Hypothalamus (tissue), 51 donors: ENCODE measurements around the gene RPGRIP1L.

Experiments
- DNase-seq, 51 donors: peaks; one replicate each; lab custom pipeline; 2025; lab: John Stamatoyannopoulos, UW

RPGRIP1L gene

DNA sequence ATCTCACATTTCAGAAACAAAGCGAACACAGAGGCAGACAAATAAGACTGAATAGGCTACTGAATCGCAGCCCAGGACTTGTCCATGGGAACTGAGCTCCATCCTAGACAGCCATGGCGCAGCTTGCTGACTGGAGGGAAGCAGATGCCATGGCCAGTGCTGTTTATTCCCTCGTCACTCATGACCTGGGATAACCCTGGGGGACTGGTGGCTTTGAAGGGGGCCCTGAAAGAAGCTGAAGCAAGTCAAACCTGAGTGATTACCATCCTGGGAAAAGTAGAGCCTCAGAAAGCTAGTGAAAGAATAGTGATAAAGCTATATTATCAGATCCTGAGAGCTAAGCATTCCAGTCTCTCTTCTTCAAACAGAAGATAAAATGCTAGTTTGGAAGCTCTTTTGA lies 94.1 kb downstream of the RPGRIP1L start:
- no peak for DNase-seq

DNA sequence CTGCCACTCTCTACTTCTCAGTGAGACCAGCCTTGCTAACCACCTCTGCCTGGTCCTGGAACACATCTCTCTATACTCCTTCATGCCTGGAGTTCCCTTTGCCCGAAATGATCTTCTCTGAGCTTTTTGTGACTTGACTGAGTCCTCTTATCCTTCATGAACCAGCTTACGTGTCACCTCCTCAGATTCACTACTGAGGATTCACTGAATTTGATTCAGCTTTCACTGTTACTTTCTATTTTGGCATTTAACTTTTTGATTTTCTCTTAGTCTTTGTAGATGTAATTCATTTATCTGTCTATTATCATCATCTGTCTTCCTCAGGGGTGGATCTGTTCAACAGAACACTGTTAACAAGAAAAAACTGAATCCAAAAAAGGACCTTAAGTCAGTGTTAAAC lies 95.6 kb downstream of the RPGRIP1L start:
- DNase-seq: no peak

- DNase-seq: no peak
These were observed 97.7 kb downstream of the RPGRIP1L start for GRCh38 chr16:53605831-53606400.

DNA sequence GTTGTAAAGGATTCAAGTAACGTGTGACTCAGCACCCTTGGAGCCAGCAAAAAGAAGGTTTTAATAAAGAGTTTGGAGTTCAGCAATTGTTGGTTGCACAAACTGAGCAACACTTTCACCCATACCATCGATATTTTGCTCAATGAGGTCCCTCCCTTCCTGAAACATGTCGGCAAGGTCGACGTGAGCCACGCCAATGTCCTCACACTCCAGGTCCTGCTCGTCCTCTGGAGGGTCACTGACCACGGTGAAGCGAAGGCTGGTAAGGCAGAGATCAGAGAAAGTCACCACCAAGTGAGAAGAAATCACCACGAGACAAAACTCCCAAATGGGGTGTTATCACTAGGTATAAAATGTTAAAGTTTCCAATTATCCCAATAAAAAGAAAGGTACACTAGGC lies 98.3 kb downstream of the RPGRIP1L start:
- DNase-seq: no peak

GRCh38 chr16:53601961-53602360 lies 101.7 kb downstream of the RPGRIP1L start:
- DNase-seq: no peak

DNA sequence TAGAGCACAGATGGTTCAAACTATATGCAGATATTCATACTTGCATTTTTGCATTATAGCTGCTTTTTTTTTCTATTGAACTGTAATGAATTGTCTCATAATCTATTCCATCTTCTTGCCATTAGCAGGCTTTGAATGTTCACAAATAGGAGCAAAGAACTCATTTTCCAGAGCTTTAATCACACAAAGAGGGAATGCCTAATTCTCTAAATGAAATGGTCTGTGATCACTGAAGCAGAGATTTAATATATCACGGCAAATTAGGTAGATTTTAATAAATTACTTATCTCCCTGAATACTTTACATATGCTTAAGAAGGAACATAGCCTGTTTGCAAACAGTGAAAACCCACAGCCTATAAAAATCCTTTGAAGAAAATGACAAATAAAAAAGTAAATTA lies 103.0 kb downstream of the RPGRIP1L start:
- no peak for DNase-seq

DNA sequence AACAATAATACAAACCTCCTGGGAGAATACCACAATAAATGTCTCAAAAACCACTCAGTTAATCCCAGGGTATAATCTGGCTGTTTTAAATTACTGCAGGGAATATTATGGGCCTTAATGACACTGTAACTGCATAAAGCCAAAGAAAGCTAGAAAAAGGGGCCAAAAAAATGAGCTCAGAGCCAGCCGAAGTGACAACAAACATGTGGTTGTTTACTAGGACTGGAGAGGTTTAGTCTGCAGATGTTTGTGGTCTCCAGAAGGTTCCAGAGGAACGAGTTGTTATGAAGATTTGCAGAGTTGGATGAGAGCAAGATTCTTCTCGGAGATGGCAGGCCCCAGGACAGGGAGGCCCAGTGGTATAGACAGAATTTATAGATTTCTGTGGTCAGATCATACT lies 103.5 kb downstream of the RPGRIP1L start:
- no peak for DNase-seq

DNA sequence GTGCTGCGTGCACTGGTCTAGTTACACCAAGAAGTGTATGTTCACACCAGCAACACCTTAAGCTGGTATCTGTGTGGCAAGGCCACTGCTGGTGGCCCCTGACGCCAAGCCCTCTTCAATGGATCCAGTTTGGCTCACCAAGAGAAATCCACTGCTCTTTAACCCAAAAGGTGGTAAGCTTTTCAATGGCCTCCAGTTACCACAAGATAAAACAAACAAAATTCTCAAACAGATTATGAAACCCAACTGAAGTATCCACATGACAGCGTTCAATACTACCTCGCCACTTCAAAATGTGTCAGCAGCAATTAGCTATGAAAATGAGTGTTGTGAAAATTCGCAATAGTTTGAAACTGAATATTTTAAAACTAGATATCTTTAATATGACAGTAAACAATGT lies 104.1 kb downstream of the RPGRIP1L start:
- DNase-seq: no peak

DNA sequence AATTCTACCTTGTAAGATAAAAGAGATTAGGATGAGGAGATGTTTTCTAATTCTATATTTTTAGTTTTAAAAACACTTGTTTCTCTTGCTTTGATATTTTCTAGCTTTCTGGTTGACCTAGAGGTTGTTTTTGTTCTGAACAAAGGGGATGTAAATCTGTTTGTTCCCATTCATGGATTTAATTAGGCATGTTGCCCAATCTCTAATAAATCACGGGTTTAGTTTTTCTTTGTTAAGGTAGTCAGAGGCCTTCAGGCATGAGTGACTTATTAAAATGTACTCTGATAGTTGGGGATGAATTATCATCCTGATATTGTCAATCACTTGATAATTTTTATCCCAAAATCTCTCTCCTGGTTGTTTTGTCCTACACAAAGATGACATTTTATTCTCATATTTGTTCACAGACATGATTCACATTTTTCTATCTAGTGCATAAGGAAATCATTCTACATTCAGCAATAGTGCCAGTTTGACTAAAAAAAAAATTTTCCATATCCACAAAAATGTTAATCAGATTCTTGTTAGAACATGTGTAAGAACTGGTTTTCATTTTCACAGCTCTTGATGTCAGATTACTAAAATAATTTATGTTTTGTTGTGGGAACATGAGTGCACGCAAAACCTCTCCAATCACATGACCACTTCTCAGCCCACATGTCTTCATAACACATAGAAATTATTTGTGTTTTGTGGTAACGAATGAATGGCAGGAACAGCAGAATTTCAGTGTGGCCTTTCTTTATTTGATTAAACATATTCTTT lies 105.0 kb downstream of the RPGRIP1L start:
- no peak for DNase-seq

DNA sequence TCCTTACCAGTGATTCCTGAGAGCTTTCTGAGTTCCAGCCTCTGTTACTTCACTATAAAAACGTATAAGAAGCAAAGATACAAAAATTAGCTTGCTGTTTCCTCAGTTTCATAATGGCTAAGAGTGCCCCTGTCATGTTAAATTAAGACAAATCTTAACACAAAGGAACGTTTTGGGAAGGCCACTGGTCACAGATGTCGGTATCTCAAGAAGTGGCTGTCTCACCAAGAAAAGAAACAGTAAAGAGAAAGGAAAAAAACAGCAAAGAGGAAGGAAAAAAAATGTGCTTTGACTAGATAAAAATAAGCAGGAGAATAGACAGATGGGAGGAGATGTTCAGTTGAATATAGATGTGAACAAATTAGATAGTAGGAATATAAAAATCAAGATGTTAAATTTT lies 105.9 kb downstream of the RPGRIP1L start:
- no peak for DNase-seq

- DNase-seq: no peak
These were observed 115.5 kb downstream of the RPGRIP1L start for GRCh38 chr16:53588081-53588648.

DNA sequence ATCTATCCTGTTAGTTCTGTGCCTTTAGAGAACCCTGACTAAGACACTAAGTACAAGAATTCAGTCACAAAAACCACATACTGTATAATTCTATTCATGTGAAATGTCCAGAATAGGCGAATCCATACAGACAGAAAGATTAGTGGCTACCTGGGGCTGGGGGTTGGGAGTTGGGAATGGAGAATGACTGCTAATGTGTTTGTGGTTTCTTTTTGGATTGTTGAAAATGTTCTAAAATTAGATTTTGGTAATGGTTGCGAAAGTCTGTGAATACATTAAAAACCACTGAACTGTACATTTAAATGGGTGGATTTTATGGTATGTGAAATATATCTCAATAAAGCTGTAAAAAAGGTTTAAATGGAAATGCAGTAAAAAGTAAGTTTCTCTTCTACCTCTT lies 120.3 kb downstream of the RPGRIP1L start:
- DNase-seq: no peak

- DNase-seq: no peak
These were observed 121.9 kb downstream of the RPGRIP1L start for GRCh38 chr16:53581784-53582183.

DNA sequence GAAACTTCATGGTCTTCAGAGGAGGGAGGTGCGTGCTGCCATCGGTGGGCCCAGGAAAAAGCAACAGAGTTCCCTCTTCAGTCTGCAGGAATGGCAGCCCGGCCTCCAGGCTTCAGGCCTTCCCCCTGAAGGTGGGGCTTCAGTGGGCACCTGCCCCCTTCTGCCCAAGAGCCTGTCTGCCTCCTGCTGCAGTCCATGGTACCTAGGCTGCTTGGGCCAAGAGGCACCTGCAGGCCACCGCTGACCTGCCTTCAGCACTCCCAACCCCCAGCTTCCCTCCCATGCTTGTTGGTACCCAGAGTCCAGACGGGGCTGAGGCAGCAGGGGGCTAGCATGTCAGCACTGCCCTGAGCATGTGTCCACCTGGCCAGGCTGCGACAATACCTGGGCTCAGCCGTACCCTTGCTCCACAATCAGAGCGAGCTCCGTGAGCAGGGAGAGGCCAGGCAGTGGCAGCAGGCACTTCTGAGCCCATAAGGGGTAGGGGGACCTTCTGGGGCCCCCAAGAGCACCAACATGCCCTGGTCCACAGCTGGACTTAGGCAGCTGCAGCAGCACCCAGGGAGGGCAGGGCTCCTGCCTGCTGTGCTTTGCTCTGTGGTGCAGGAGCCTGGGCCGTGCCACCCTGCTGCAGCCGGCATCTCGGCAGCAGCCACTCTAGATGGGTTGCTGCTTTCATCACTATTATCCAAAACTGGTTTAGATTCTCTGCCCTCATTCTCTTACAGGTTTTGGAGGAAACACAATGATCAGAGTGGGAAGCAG lies 123.4 kb downstream of the RPGRIP1L start:
- no peak for DNase-seq

DNA sequence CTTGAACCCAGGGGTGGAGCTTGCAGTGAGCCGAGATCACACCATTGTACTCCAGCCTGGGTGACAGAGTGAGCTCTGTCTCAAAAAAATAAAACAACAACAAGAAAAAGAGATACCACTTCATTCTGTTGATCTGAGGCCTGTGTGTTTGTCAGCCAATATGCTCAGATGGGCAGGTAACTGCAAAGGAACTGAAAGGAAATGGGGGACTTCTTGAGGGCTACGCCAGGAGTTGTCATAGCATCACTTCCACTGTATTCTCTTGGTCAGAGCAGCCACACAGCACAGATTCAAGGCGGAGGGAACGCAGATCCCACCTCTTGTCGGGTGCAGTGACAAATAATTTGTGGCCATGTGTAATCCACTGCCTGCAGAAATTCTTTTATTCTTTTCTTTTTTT lies 126.8 kb downstream of the RPGRIP1L start:
- DNase-seq: no peak

DNA sequence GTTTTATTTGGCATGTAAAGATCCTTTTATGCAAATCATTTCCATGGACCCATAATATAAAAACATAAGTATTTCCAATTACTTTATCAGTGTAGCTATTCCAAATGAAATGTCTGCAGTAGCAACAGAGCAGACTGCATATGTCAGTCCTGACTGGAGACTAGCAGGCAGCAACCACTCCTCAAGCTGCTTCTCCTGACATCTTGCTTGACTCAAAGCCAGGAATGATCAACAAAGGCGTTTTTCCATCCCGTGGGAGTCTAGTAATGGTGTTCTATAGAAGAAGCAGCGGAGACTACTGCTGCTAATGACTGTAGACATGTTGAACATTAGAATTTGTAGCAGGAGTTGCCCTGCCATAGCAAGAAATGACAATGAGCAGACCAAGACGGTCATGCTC lies 127.4 kb downstream of the RPGRIP1L start:
- DNase-seq: no peak

- DNase-seq: no peak
These were observed 131.9 kb downstream of the RPGRIP1L start for GRCh38 chr16:53571763-53572162.

GRCh38 chr16:53566552-53567245 lies 137.0 kb downstream of the RPGRIP1L start:
- no peak for DNase-seq

- DNase-seq: no peak
These were observed 138.3 kb downstream of the RPGRIP1L start for GRCh38 chr16:53565296-53565863.

GRCh38 chr16:53563426-53563825 lies 140.2 kb downstream of the RPGRIP1L start:
- no peak for DNase-seq
